ENCODE data around the gene ITPRIPL2.

Gene ITPRIPL2

DNA sequence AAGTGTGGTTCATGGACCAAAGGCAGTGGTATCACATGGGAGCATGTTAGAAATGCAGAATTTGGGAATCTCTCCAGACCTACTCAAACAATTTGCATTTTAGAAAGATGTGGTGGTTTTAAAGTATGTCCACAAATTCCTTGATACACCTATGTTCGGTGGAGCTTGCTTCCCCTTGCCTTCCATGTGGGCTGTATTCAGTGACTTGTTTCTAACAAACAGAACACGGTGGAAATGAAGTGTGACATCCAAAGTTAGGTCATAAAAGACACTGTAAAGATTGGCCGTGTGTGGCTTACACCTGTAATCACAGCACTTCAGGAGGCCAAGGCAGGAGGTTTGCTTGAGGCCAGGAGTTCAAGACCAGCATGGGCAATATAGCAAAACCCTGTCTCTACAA, 29.6 kb upstream of the ITPRIPL2 start:
- no peak overlapping the region for H3K27ac ChIP-seq (ENCODE audit: low read depth, low read length)
- peaks cover 12% of the 10 kb centered on the region for H3K27me3 ChIP-seq (ENCODE audit: control insufficient read depth, insufficient read depth, low read length)
- peaks cover 4% of the 10 kb centered on the region; the same call in 1 of the 2 replicates for H3K9me3 ChIP-seq (ENCODE audit: control insufficient read depth, insufficient read depth, low read depth, low read length)
- H3K36me3 ChIP-seq (ENCODE audit: control insufficient read depth, insufficient read depth, low read length): peaks cover 11% of the 10 kb centered on the region
- H3K4me1 ChIP-seq (ENCODE audit: control insufficient read depth, insufficient read depth, low read length): 0 out of 2 replicates have a peak, but pooled peaks cover 2% of the 10 kb centered on the region
- H3K9ac ChIP-seq (ENCODE audit: low read length): no peak overlapping the region
- H3K4me3 ChIP-seq (ENCODE audit: low read depth, low read length): no peak overlapping the region

DNA sequence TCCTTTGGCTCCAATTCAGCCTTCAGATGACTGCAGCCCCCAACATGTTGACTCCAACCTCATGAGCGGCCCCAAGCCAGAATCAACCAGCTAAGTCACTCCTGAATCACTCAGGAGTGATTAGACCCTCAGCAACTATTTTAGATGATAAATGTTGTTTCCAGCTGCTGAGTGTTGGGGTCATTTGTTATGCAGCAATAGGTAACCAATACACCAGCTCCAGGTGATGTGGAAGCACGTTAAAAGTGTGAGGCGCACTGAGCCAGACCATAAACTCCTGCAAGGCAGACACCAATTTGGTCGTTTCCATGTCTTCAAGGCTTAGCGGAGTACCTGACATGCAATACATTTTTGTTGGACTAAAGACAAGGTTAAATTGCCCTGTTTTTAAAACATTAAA, 28.9 kb upstream of the ITPRIPL2 start:
- Histone ChIP-seq H3K27ac (ENCODE audit: low read depth, low read length) (no peak overlapping the region), H3K4me3 (ENCODE audit: low read depth, low read length) (no peak overlapping the region)

DNA sequence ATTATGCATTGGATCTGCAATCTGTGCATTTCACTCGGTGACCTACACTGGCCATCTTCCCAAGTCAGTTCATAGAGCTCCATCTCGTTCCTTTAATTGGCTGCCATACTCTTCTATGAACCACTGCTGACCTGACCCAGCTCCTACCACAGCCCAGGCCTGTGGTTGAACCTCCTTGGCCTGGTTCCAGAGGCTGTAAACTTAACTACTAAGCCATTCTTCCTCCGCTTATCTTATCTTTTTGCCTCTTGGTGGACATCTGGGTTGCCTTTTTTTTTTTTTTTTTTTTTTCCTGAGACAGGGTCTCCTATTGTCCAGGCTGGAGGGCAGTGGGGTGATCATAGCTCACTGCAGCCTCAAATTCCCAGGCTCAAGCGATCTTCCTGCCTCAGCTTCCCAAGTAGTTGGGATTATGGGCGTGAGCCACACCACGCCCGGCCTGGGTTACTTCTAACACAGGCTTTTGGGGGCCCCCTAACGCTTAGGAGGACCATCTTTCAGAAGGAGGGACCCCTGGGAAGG, 28.0 kb upstream of the ITPRIPL2 start:
- H3K36me3 ChIP-seq (ENCODE audit: control insufficient read depth, insufficient read depth, low read length): peaks cover 11% of the 10 kb centered on the region
- peaks cover 4% of the 10 kb centered on the region; the same call in 1 of the 2 replicates for H3K9me3 ChIP-seq (ENCODE audit: control insufficient read depth, insufficient read depth, low read depth, low read length)
- no peak overlapping the region for H3K27ac ChIP-seq (ENCODE audit: low read depth, low read length)
- 0 out of 2 replicates have a peak, but pooled peaks cover 2% of the 10 kb centered on the region for H3K4me1 ChIP-seq (ENCODE audit: control insufficient read depth, insufficient read depth, low read length)
- peak overlapping the region; percentile 54 for H3K9ac ChIP-seq (ENCODE audit: low read length)
- peak overlapping the region; percentile 56; the same call in 1 of the 2 replicates for H3K4me3 ChIP-seq (ENCODE audit: low read depth, low read length)
- H3K27me3 ChIP-seq (ENCODE audit: control insufficient read depth, insufficient read depth, low read length): peaks cover 12% of the 10 kb centered on the region

More for the DNA sequence above, 28.9 kb upstream of the ITPRIPL2 start:
- Histone ChIP-seq H3K9me3 (ENCODE audit: control insufficient read depth, insufficient read depth, low read depth, low read length) (peaks cover 4% of the 10 kb centered on the region; the same call in 1 of the 2 replicates), H3K27me3 (ENCODE audit: control insufficient read depth, insufficient read depth, low read length) (peaks cover 12% of the 10 kb centered on the region), H3K36me3 (ENCODE audit: control insufficient read depth, insufficient read depth, low read length) (peaks cover 11% of the 10 kb centered on the region), H3K9ac (ENCODE audit: low read length) (no peak overlapping the region), H3K4me1 (ENCODE audit: control insufficient read depth, insufficient read depth, low read length) (0 out of 2 replicates have a peak, but pooled peaks cover 2% of the 10 kb centered on the region)

DNA sequence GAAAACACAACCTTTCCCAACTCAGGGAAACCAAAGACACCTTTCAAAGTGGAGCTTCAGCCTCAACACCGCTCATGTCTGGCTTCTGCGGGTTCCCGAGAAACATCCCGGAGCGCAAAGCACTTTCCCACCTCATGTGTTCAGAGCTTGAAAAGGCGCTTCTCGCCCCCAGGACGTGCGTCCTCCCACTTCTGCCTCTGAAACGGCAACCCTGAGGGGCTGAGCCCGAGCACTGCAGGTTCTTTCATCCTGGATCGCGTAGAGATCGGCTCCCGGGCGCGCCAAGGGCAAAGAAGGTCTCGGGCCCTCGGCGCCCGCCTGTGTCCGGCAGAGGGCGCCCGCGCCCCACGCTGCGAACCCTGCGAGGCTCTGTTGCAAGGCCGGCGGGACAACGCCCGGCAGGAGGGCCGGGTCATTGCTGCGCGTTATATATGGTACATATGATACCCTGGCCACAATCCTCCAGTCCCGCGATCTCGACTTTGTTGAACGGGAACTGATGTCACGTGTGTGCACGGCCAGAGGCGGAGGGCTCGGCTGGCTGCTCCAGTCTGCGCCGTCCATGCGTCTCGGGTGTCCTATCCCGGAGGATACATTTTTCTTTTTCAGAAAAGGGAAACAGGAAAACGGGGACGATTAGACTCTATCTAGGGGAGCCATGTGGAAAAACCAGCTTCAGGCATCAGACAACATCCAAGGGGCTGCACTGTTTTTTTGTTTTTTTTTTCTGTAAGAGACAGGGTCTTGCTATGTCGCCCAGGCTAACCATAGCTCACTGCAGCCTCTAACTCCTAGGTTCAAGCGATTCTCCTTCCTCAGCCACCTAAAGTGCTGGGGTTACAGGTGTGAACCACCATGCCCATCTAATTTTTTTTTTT, 27.2 kb upstream of the ITPRIPL2 start:
- H3K27ac ChIP-seq (ENCODE audit: low read depth, low read length): no peak overlapping the region
- peak overlapping the region; percentile 56 for H3K4me3 ChIP-seq (ENCODE audit: low read depth, low read length)
- H3K36me3 ChIP-seq (ENCODE audit: control insufficient read depth, insufficient read depth, low read length): peaks cover 5% of the 10 kb centered on the region
- H3K4me1 ChIP-seq (ENCODE audit: control insufficient read depth, insufficient read depth, low read length): 0 out of 2 replicates have a peak, but pooled peaks cover 2% of the 10 kb centered on the region
- H3K27me3 ChIP-seq (ENCODE audit: control insufficient read depth, insufficient read depth, low read length): peaks cover 12% of the 10 kb centered on the region
- H3K9ac ChIP-seq (ENCODE audit: low read length): peak overlapping the region; percentile 54
- no peaks in the 10 kb centered on the region for H3K9me3 ChIP-seq (ENCODE audit: control insufficient read depth, insufficient read depth, low read depth, low read length)

DNA sequence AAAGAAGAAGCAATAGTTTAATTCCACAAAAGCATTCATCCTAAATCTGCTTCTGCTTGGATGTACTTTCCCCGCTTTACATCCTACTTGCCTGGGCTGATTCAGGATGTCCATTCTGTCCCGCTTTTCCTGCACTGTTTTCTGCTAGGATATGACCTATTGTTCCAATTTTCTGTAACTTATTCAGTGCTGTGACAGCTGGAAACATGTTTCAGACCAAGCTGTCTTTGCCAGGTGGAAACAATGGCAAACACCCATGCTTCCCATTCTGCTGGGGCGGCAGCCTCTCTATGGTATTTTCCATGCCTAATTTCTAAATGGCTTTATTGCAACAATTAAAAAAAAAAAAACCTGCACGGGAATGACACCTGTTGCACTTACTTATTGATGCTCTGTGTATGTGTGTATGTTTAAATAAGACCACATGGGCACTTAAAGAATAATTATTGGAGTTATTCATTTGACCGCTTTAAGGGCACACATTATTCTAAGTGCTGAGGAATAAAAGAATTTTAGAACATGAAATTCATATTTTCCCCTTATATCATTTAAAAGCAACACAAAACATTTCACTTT, 25.3 kb upstream of the ITPRIPL2 start:
- Histone ChIP-seq H3K4me3 (ENCODE audit: low read depth, low read length) (no peak overlapping the region), H3K4me1 (ENCODE audit: control insufficient read depth, insufficient read depth, low read length) (0 out of 2 replicates have a peak, but pooled peaks cover 2% of the 10 kb centered on the region), H3K36me3 (ENCODE audit: control insufficient read depth, insufficient read depth, low read length) (no peaks in the 10 kb centered on the region), H3K27me3 (ENCODE audit: control insufficient read depth, insufficient read depth, low read length) (peaks cover 12% of the 10 kb centered on the region), H3K9ac (ENCODE audit: low read length) (no peak overlapping the region), H3K27ac (ENCODE audit: low read depth, low read length) (no peak overlapping the region), H3K9me3 (ENCODE audit: control insufficient read depth, insufficient read depth, low read depth, low read length) (no peaks in the 10 kb centered on the region)

DNA sequence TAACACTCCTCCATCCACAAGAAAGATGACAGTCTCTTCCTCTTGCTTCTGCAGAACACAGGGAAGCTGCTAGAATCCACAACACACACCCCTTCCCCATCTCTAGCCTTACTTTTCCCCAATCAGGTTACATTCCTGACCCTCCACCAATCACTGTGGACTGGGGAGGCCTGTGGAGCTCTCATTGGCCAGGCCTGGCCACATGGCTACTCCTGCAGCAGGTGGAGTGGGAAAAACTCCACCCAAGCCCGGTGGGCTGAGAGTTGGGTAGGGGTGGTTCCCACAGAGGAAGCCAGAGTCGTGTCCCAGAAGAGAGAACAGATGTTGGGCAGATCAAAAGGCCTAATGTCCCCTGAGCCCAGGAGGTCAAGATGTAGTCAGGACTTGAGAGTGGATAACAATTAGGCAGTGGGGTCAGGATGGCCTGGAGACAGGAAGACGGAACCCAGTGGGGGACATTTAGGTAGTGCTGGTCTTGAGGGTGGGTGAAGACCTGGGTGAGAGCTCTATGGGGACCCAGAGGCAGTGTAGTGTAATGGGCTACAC, 24.3 kb upstream of the ITPRIPL2 start:
- no peaks in the 10 kb centered on the region for H3K36me3 ChIP-seq (ENCODE audit: control insufficient read depth, insufficient read depth, low read length)
- H3K27ac ChIP-seq (ENCODE audit: low read depth, low read length): no peak overlapping the region
- H3K4me1 ChIP-seq (ENCODE audit: control insufficient read depth, insufficient read depth, low read length): peaks cover 8% of the 10 kb centered on the region; the same call in 1 of the 2 replicates
- peaks cover 12% of the 10 kb centered on the region for H3K27me3 ChIP-seq (ENCODE audit: control insufficient read depth, insufficient read depth, low read length)
- no peak overlapping the region for H3K9ac ChIP-seq (ENCODE audit: low read length)
- no peak overlapping the region for H3K4me3 ChIP-seq (ENCODE audit: low read depth, low read length)
- H3K9me3 ChIP-seq (ENCODE audit: control insufficient read depth, insufficient read depth, low read depth, low read length): no peaks in the 10 kb centered on the region

DNA sequence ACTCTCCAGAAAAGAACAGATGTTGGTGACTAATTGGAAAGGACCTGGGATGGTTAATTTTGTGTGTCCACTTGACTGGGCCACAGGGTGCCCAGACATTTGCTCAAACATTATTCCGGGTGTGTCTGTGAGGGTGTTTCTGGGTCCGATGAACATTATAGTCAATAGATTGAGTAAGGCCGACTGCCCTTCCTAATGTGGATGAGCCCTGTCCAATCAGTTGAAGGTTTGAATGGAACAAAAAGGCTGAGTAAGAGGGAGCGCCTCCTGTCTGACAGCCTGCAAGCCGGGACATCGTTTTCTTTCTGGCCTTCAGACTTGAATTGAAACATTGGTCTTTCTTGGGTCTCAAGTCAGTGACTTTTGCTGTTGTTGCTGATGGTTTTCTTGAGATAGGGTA, 22.8 kb upstream of the ITPRIPL2 start:
- Histone ChIP-seq H3K9me3 (ENCODE audit: control insufficient read depth, insufficient read depth, low read depth, low read length) (no peaks in the 10 kb centered on the region), H3K36me3 (ENCODE audit: control insufficient read depth, insufficient read depth, low read length) (no peaks in the 10 kb centered on the region), H3K4me1 (ENCODE audit: control insufficient read depth, insufficient read depth, low read length) (peaks cover 8% of the 10 kb centered on the region; the same call in 1 of the 2 replicates), H3K27ac (ENCODE audit: low read depth, low read length) (no peak overlapping the region), H3K4me3 (ENCODE audit: low read depth, low read length) (no peak overlapping the region), H3K9ac (ENCODE audit: low read length) (no peak overlapping the region), H3K27me3 (ENCODE audit: control insufficient read depth, insufficient read depth, low read length) (peaks cover 5% of the 10 kb centered on the region)

DNA sequence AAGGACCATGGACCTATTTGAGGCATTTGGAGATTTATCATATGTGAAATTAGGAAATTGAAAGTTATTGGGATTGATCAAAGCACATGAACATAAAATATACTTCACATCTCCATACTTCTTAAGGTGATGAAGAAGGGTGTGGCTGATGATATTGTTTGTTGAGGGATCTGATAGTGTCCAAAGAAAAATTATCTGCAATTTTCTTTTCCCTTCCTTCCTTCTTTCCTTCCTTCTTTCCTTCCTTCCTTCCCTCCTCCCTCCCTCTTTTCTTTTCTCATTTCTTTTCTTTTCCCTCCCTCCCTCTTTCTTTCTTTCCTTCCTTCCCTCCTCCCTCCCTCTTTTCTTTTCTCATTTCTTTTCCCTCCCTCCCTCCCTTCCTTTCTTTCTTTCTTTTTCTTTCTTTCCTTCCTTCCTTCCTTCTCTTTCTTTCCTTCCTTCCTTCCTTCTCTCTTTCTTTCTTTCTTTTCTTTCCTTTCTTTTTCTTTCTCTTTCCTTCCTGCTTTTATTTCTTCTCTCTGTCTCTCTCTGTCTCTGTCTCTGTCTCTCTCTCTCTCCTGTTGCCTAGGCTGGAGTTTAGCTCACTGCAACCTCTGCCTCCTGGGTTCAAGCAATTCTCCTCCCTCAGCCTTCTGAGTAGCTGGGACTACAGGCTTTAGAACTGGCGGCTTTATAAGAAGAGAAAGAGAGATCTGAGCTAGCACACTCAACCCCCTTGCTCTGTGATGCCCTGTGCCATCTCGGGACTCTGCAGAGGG, 20.9 kb upstream of the ITPRIPL2 start:
- Histone ChIP-seq H3K4me1 (ENCODE audit: control insufficient read depth, insufficient read depth, low read length) (peaks cover 6% of the 10 kb centered on the region; the same call in 1 of the 2 replicates), H3K27me3 (ENCODE audit: control insufficient read depth, insufficient read depth, low read length) (no peaks in the 10 kb centered on the region), H3K4me3 (ENCODE audit: low read depth, low read length) (no peak overlapping the region), H3K9me3 (ENCODE audit: control insufficient read depth, insufficient read depth, low read depth, low read length) (peaks cover 4% of the 10 kb centered on the region; the same call in 1 of the 2 replicates), H3K9ac (ENCODE audit: low read length) (no peak overlapping the region), H3K36me3 (ENCODE audit: control insufficient read depth, insufficient read depth, low read length) (no peaks in the 10 kb centered on the region), H3K27ac (ENCODE audit: low read depth, low read length) (no peak overlapping the region)

DNA sequence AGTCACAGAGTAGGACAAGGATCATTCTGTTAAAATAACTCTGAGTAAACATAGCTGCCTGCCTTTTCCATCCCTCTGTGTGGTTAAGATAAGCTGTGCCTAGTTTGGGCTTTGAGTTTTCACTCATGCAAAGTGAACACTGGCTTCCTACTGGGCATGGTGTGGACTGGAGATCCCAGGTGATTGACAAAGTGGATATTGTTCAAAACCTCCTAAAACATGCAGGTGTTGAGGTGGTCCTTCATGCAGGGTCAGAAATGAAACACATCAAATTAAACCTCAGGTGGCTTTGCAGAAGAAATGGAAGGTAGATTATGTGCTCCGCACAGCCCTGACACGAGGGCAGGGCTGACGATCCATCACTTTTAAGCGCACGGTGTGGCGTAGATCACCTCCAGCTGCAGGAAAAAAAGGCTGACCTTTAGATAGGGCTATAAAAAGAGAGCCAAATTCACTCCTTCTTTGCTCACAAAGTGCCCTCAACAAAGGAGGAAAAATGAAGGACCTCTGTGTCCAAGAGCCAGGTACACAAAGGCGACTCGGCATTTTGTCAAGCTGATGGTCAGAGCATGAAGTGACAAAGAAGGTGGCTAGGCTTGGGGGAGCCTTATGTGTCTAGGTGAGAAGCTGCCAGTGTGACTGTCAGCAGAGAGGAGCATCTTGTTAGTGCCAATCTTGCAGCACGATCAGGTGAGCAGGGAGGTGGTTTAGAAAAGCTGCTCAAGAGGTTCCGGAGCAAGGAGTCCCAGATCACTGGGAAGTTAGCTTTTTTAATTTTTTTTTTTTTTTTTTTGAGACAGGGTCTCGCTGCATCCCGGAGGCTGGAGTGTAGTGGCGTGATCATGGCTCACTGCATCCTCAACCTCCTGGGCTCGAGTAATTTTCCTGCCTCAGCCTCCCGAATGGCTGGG, 19.9 kb upstream of the ITPRIPL2 start:
- Histone ChIP-seq H3K9ac (ENCODE audit: low read length) (no peak overlapping the region), H3K27me3 (ENCODE audit: control insufficient read depth, insufficient read depth, low read length) (no peaks in the 10 kb centered on the region), H3K36me3 (ENCODE audit: control insufficient read depth, insufficient read depth, low read length) (no peaks in the 10 kb centered on the region), H3K9me3 (ENCODE audit: control insufficient read depth, insufficient read depth, low read depth, low read length) (peaks cover 9% of the 10 kb centered on the region), H3K4me1 (ENCODE audit: control insufficient read depth, insufficient read depth, low read length) (peaks cover 6% of the 10 kb centered on the region; the same call in 1 of the 2 replicates), H3K4me3 (ENCODE audit: low read depth, low read length) (no peak overlapping the region), H3K27ac (ENCODE audit: low read depth, low read length) (no peak overlapping the region)
